ENCODE data around the gene PRTN3.
A peak's percentile ranks its signal among the peaks of the same experiment; 100 is the strongest.
"Not testable (repeated sequence)": the region's sequence is repeated elsewhere in the genome, so short reads cannot be mapped to it uniquely, and the experiment has no call there.

PRTN3 gene

DNA sequence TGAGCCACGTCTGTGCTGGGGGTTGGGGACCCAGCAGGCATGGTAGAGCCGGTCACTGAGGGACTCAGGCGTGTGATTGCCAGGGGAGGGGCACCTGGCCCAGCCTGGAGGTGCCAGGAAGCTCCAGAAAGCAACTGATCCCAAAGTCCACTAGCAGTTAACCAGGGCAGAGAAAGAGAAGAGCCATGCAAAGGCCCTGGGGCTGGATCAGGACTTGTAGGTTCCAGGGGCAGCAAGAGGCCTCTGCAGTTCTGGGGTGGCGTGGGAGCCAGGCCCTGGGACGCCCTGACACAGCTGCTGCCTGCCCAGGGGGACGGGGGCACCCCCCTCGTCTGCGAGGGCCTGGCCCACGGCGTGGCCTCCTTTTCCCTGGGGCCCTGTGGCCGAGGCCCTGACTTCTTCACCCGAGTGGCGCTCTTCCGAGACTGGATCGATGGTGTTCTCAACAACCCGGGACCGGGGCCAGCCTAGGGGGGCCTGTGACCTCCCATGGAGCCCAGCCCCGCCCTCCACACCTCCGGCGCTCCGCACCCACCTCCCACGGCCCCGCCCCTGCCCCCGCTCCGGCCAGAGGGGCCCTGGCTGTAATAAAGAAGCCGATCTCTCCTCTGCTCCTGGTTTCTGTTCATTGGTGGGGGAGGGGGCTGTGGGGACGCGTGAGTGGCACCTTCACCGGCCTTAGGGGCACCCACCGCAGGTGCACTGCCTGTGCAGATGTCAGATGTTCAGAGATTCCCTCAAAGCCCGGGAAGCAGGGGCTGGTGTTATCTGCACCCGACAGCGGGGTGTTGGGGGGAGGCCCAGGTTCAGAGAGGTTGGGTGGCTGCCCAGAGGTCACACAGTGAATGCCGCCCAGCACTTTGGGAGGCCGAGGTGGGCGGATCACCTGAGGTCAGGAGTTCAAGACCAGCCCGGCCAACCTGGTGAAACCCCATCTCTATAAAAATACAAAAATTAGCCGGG, 9.1 kb upstream of the PRTN3 start:
- 0 out of 2 replicates have a peak, but pooled peaks have one; percentile 50 for TF ChIP-seq EZH2phosphoT487 (IDR thresholded peaks at IDR 0.05; ENCODE audit: low read depth)
- TF ChIP-seq, protein P1, sequence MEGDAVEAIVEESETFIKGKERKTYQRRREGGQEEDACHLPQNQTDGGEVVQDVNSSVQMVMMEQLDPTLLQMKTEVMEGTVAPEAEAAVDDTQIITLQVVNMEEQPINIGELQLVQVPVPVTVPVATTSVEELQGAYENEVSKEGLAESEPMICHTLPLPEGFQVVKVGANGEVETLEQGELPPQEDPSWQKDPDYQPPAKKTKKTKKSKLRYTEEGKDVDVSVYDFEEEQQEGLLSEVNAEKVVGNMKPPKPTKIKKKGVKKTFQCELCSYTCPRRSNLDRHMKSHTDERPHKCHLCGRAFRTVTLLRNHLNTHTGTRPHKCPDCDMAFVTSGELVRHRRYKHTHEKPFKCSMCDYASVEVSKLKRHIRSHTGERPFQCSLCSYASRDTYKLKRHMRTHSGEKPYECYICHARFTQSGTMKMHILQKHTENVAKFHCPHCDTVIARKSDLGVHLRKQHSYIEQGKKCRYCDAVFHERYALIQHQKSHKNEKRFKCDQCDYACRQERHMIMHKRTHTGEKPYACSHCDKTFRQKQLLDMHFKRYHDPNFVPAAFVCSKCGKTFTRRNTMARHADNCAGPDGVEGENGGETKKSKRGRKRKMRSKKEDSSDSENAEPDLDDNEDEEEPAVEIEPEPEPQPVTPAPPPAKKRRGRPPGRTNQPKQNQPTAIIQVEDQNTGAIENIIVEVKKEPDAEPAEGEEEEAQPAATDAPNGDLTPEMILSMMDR (IDR thresholded peaks at IDR 0.05; ENCODE audit: low read depth, low read length) = no peak
- H3K27ac ChIP-seq (ENCODE audit: low read length) = no peak overlapping the region
- H3K79me2 ChIP-seq (ENCODE audit: low read length) = no peaks in the 10 kb centered on the region
- H3K36me3 ChIP-seq (replicated peaks; ENCODE audit: low read depth, low read length) = no peaks in the 10 kb centered on the region
- peak overlapping the region; percentile 29 for H3K4me3 ChIP-seq (ENCODE audit: low read length)
- peaks cover 26% of the 10 kb centered on the region for H3K4me1 ChIP-seq (ENCODE audit: low read length)
- no peaks in the 10 kb centered on the region for H4K20me1 ChIP-seq (ENCODE audit: insufficient read depth, low read length)
- no peak overlapping the region for H3K9ac ChIP-seq (ENCODE audit: low read length)
- peak overlapping the region; percentile 39 for H3K4me2 ChIP-seq (ENCODE audit: low read length)
- H2AFZ ChIP-seq (ENCODE audit: low read depth, low read length) = no peak overlapping the region
- H3K27me3 ChIP-seq (ENCODE audit: low read depth, low read length) = peaks cover 21% of the 10 kb centered on the region
- H3K9me3 ChIP-seq (ENCODE audit: insufficient read depth, low read length) = no peaks in the 10 kb centered on the region

DNA sequence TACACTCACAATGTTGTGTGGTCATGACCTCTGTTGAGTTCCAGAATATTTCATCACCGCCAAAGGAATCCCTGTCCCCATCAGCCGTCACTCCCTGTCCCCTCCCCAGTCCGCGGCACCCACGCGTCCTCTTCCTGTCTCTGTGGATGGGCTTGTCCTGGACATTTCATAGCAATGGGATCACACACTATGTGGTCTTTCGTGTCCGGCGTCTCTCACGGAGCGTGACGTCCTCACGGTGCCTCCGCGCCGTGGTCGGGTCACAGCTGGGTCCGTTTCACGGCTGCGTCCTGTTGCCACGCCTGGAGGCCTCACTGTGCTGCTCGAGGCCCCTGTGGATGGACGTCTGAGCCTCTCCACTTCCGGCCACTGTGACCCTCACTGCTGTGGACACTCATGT, 6.6 kb upstream of the PRTN3 start:
- Histone ChIP-seq H3K4me3 (ENCODE audit: low read length) (no peak overlapping the region), H3K36me3 (replicated peaks; ENCODE audit: low read depth, low read length) (no peaks in the 10 kb centered on the region), H3K79me2 (ENCODE audit: low read length) (no peaks in the 10 kb centered on the region), H3K4me1 (ENCODE audit: low read length) (peaks cover 16% of the 10 kb centered on the region), H3K9ac (ENCODE audit: low read length) (no peak overlapping the region), H3K4me2 (ENCODE audit: low read length) (no peak overlapping the region), H4K20me1 (ENCODE audit: insufficient read depth, low read length) (no peaks in the 10 kb centered on the region), H3K9me3 (ENCODE audit: insufficient read depth, low read length) (no peaks in the 10 kb centered on the region), H3K27ac (ENCODE audit: low read length) (no peak overlapping the region), H3K27me3 (ENCODE audit: low read depth, low read length) (peaks cover 23% of the 10 kb centered on the region), H2AFZ (ENCODE audit: low read depth, low read length) (no peak overlapping the region)
- no peak for TF ChIP-seq EZH2phosphoT487 (IDR thresholded peaks at IDR 0.05; ENCODE audit: low read depth)
- TF ChIP-seq, protein P1 (IDR thresholded peaks at IDR 0.05; ENCODE audit: low read depth, low read length) = no peak

DNA sequence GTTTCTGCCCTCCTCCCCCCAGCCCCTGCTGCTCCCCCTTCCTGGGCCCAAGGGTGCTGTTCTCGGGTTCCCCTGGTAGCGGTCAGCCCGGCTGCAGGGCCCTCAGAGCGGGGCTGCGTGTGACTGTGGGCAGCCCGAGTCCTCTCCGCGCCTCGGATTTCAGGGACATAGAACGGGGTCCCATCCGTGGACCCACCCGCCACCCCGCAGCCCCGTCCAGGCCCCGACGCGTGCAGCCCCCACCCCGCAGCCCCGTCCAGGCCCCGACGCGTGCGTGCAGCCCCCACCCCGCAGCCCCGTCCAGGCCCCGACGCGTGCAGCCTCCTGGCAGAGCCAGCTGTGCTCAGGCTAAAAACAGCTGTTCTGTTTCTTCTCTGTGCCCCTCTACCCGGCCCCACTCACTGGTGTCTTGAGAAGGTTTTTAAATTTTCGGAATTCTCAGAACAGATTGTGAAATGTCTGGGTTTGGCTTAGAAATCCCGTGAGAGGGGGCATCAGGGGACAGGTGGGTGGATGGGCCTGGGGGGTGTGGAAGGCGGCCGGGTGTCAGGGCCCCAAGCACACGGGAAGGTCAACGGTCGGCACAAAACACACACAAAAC, 5.5 kb upstream of the PRTN3 start:
- Histone ChIP-seq H3K4me3 (ENCODE audit: low read length) (no peak overlapping the region), H3K4me1 (ENCODE audit: low read length) (peaks cover 8% of the 10 kb centered on the region; the same call in 1 of the 2 replicates), H3K9ac (ENCODE audit: low read length) (no peak overlapping the region), H3K4me2 (ENCODE audit: low read length) (no peak overlapping the region), H3K79me2 (ENCODE audit: low read length) (no peaks in the 10 kb centered on the region), H4K20me1 (ENCODE audit: insufficient read depth, low read length) (no peaks in the 10 kb centered on the region), H3K27ac (ENCODE audit: low read length) (no peak overlapping the region), H3K36me3 (replicated peaks; ENCODE audit: low read depth, low read length) (no peaks in the 10 kb centered on the region), H3K27me3 (ENCODE audit: low read depth, low read length) (peaks cover 20% of the 10 kb centered on the region), H2AFZ (ENCODE audit: low read depth, low read length) (no peak overlapping the region), H3K9me3 (ENCODE audit: insufficient read depth, low read length) (no peaks in the 10 kb centered on the region)
- TF ChIP-seq, protein P1 (IDR thresholded peaks at IDR 0.05; ENCODE audit: low read depth, low read length) = no peak
- TF ChIP-seq EZH2phosphoT487 (IDR thresholded peaks at IDR 0.05; ENCODE audit: low read depth) = no peak

DNA sequence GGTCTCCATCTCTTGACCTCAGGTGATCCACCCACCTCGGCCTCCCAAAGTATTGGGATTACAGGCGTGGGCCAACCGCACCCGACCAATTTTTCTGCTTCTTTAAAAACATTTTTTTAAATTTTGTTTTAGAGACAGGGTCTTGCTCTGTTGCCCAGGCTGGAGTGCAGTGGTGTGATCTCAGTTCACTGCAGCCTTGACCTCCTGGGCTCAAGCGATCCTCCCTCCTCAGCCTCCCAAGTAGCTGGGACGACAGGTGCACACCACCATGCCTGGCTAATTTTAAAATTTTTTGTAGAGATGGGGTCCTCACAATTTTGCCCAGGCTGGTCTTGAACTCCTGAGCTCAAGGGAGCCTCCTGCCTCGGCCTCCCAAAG, 2.0 kb downstream of the PRTN3 start:
- not testable (repeated sequence) for H3K9me3 ChIP-seq (ENCODE audit: insufficient read depth, low read length); H3K79me2 ChIP-seq (ENCODE audit: low read length); H3K4me3 ChIP-seq (ENCODE audit: low read length); H3K27me3 ChIP-seq (ENCODE audit: low read depth, low read length); H4K20me1 ChIP-seq (ENCODE audit: insufficient read depth, low read length); H3K4me2 ChIP-seq (ENCODE audit: low read length); H3K27ac ChIP-seq (ENCODE audit: low read length); H2AFZ ChIP-seq (ENCODE audit: low read depth, low read length); H3K9ac ChIP-seq (ENCODE audit: low read length); H3K36me3 ChIP-seq (replicated peaks; ENCODE audit: low read depth, low read length)
- peaks cover 19% of the 10 kb centered on the region for H3K4me1 ChIP-seq (ENCODE audit: low read length)
